T47D (cell line): ENCODE data around the gene PLIN3.
"Not testable (repeated sequence)": the region's sequence is repeated elsewhere in the genome, so short reads cannot be mapped to it uniquely, and the experiment has no call there.

Source experiments
- DNase-seq, 2 experiments: peaks; one replicate each; pipeline versions ENCODE4 v3.0.0 to v3.0.0-alpha.2; 2011 to 2012; ENCODE audit warnings: low read depth in 1 of 2, low spot score in 1 of 2
- JUND ChIP-seq: IDR thresholded peaks from 2 replicates; pipeline ENCODE4 v1.6.1; 2012; ENCODE audit warnings: low read depth
- in situ Hi-C: cut with HindIII; loops from 2 replicates; pipeline ENCODE4 v1.10.0; 2016; ENCODE audit warnings: low sequenced_read_pairs, low pct_unique_long_range_greater_than_20kb

Gene PLIN3

GRCh38 chr19:4851551-4852290 is 15.7 kb downstream of the PLIN3 start:
- TF ChIP-seq JUND: no peak
- in situ Hi-C loops: no loop called here
- DNase-seq: peak in 1 of 2 experiments; percentile 25

DNA sequence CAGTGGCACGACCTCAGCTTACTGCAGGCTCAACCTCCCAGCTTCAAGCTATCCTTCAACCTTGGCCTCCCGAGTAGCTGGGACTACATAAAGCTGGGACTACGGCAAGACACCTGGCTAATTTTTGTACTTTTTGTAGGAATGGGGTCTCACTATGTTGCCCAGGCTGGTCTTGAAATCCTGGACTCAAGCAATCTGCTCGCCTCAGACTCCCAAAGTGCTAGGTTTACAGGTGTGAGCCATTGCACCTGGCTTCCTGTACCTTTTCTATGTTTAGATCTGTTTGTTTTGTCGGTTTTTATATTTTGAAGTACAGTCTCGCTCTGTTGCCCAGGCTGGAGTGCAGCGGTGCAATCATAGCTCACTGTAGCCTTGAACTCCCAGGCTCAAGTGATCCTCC is 18.4 kb downstream of the PLIN3 start:
- no peak for DNase-seq
- no peak for TF ChIP-seq JUND
- in situ Hi-C loops: no loop called here

- in situ Hi-C loops: no loop called here
- DNase-seq: no peak
- TF ChIP-seq JUND: no peak
Observed at GRCh38 chr19:4847190-4847973, 20.1 kb downstream of the PLIN3 start.

DNA sequence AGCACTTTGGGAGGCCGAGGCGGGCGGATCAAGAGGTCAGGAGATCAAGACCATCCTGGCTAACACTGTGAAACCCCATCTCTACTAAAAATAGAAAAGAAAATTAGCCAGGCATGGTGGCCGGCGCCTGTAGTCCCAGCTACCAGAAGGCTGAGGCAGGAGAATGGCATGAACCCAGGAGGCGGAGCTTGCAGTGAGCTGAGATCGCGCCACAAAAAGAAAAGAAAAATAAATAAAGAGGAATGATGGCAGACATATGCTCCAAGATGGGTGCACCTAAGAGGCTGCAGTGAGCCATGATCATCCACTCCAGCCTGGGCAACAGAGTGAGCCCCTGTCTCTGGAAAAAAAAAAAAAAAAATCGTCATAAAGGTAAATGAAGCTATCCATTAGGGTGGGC is 21.5 kb downstream of the PLIN3 start:
- in situ Hi-C loops, DNase-seq: not testable (repeated sequence)

- in situ Hi-C loops: no loop called here
- TF ChIP-seq JUND: no peak
- no peak for DNase-seq
Observed at GRCh38 chr19:4844348-4845179, 22.9 kb downstream of the PLIN3 start.

DNA sequence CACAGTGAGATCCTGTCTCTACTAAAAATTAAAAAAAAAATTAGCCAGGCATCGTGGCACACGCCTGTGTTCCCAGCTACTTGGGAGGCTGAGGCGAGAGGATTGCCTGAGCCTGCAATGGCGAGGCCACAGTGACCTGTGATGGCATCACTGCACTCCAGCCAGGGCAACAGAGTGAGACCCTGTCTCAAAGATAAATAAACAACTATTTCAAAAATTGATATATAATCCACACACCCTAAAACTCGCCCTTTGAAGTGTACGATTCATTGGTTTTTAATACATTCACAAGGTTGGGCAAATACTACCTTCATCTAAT is 23.9 kb downstream of the PLIN3 start:
- in situ Hi-C loops: no loop called here
- DNase-seq: no peak
- no peak for TF ChIP-seq JUND

- in situ Hi-C loops: no loop called here
- no peak for DNase-seq
Observed at GRCh38 chr19:4839192-4839591, 28.3 kb downstream of the PLIN3 start.

GRCh38 chr19:4832776-4833175 is 34.7 kb downstream of the PLIN3 start:
- TF ChIP-seq JUND: no peak
- in situ Hi-C loops: no loop called here
- DNase-seq: no peak

More at GRCh38 chr19:4839192-4839591, 28.3 kb downstream of the PLIN3 start:
- no peak for TF ChIP-seq JUND

- in situ Hi-C loops: not testable (repeated sequence)
Observed at GRCh38 chr19:4831979-4832340, 35.5 kb downstream of the PLIN3 start.

DNA sequence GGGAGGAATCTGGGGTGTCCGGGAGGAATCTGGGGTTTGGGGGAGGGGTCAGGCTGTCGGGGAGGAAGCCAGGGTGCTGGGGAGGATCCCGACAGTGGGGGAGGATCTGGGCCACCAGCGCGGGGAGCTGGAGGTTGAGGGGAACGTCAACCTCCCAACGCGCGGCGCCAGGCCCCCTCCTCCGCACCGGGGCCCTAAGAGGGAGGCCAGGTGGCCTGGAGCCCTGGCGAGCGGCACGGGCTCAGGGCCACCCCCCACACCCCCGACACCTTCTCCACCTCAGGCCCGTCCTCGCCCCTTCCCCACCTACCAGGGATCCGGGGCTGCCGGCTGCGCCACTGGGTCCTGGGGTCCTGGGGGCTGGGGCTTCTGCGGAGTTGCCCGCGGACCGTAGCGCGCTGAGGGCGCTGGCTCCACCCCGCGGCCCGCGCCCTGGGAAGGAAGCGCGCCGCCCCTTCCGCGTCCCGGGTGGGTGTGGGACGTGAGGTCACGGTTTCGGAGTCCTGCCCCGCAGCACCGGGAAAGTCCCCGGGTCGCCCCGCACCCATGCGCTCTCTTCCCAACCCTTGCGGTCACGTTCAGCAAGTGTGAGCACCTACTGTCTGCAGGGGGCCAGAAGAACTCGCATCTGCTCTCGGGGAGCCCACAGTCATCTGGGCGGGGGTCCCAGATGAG is 36.0 kb downstream of the PLIN3 start, which contains the start of gene TICAM1:
TSS of gene TICAM1 (minus strand) at position 409 of the 675 bp plus-strand sequence. CDS start 13,335 bp downstream, outside the sequence.
- in situ Hi-C loops: no loop called here
- DNase-seq: peak; percentile 60 to 64
- no peak for TF ChIP-seq JUND

More at GRCh38 chr19:4831979-4832340, 35.5 kb downstream of the PLIN3 start:
- DNase-seq: not testable (repeated sequence)

GRCh38 chr19:4830768-4831265 is 36.6 kb downstream of the PLIN3 start:
- in situ Hi-C loops: no loop called here
- DNase-seq: no peak
- no peak for TF ChIP-seq JUND

DNA sequence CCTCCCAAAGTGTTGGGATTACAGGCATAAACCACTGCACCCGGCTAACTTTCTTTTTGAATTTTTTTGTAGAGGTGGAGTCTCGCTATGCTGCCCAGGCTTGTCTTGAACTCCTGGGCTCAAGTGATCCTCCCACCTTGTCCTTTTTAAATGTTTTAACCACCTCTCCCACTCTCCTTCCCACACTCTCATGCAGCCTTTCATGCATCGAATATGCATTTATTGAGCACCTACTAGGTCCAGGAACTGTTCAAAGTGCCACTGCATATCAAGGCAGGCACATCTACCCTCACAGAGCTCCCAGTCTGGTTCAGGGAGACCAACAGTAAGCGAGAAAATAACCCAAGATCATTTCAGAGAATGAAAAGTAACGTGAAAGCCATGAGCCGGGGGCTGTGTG is 37.1 kb downstream of the PLIN3 start:
- in situ Hi-C loops: no loop called here
- DNase-seq: no peak

More for the DNA sequence above, 37.1 kb downstream of the PLIN3 start:
- TF ChIP-seq JUND: no peak
